ENCODE measurements around the gene RGS11. TPM values are rescaled to one million over a fixed set of nuclear protein-coding genes. Genes with fewer than 3 reads are reported as not detected.
"Not testable (repeated sequence)": the region's sequence is repeated elsewhere in the genome, so short reads cannot be mapped to it uniquely, and the experiment has no call there.

Gene RGS11
- total RNA-seq, 1 experiment from 2014 or later = not detected

GRCh38 chr16:268141-269053, 7.3 kb downstream of the RGS11 start:
- peak in 1 of 2 experiments; percentile 38 for DNase-seq (ENCODE audit: low read depth in 1 of 2, low spot score in 2 of 2)
- no peaks in the 10 kb centered on the region for H3K4me1 ChIP-seq (replicated peaks)
- H3K4me3 ChIP-seq = no peak overlapping the region
- H3K36me3 ChIP-seq = peaks cover 4% of the 10 kb centered on the region; the same call in 1 of the 2 replicates
- no peaks in the 10 kb centered on the region for H3K27me3 ChIP-seq (replicated peaks)
- H3K27ac ChIP-seq = no peak overlapping the region
- no peaks in the 10 kb centered on the region for H3K9me3 ChIP-seq (replicated peaks)

- not testable (repeated sequence) for H3K4me1 ChIP-seq (replicated peaks); H3K9me3 ChIP-seq (replicated peaks); H3K36me3 ChIP-seq; H3K4me3 ChIP-seq; H3K27me3 ChIP-seq (replicated peaks); DNase-seq (ENCODE audit: low read depth in 1 of 2, low spot score in 2 of 2); H3K27ac ChIP-seq
Measured at GRCh38 chr16:267562-267961, 8.2 kb downstream of the RGS11 start.

- Histone ChIP-seq H3K4me1 (replicated peaks) (no peaks in the 10 kb centered on the region), H3K4me3 (no peak overlapping the region), H3K27me3 (replicated peaks) (no peaks in the 10 kb centered on the region), H3K36me3 (peaks cover 4% of the 10 kb centered on the region; the same call in 1 of the 2 replicates), H3K9me3 (replicated peaks) (no peaks in the 10 kb centered on the region), H3K27ac (no peak overlapping the region)
- no peak for DNase-seq (ENCODE audit: low read depth in 1 of 2, low spot score in 2 of 2)
Measured at GRCh38 chr16:266258-267164, 9.2 kb downstream of the RGS11 start.

- peaks cover 4% of the 10 kb centered on the region; the same call in 1 of the 2 replicates for H3K36me3 ChIP-seq
- no peak for DNase-seq (ENCODE audit: low read depth in 1 of 2, low spot score in 2 of 2)
- H3K9me3 ChIP-seq (replicated peaks) = no peaks in the 10 kb centered on the region
- no peak overlapping the region for H3K27ac ChIP-seq
- no peaks in the 10 kb centered on the region for H3K27me3 ChIP-seq (replicated peaks)
- no peaks in the 10 kb centered on the region for H3K4me1 ChIP-seq (replicated peaks)
- no peak overlapping the region for H3K4me3 ChIP-seq
Measured at GRCh38 chr16:265711-266110, 10.0 kb downstream of the RGS11 start.

GRCh38 chr16:265002-265529, 10.7 kb downstream of the RGS11 start:
- no peaks in the 10 kb centered on the region for H3K4me1 ChIP-seq (replicated peaks)
- no peak for DNase-seq (ENCODE audit: low read depth in 1 of 2, low spot score in 2 of 2)
- H3K36me3 ChIP-seq = peaks cover 5% of the 10 kb centered on the region
- no peaks in the 10 kb centered on the region for H3K27me3 ChIP-seq (replicated peaks)
- H3K27ac ChIP-seq = no peak overlapping the region
- H3K9me3 ChIP-seq (replicated peaks) = no peaks in the 10 kb centered on the region
- H3K4me3 ChIP-seq = no peak overlapping the region

- no peak for DNase-seq (ENCODE audit: low read depth in 1 of 2, low spot score in 2 of 2)
- H3K27me3 ChIP-seq (replicated peaks) = no peaks in the 10 kb centered on the region
- H3K27ac ChIP-seq = no peak overlapping the region
- H3K36me3 ChIP-seq = peaks cover 7% of the 10 kb centered on the region
- no peaks in the 10 kb centered on the region for H3K4me1 ChIP-seq (replicated peaks)
- no peak overlapping the region for H3K4me3 ChIP-seq
- H3K9me3 ChIP-seq (replicated peaks) = no peaks in the 10 kb centered on the region
Measured at GRCh38 chr16:264440-264951, 11.2 kb downstream of the RGS11 start.

- no peaks in the 10 kb centered on the region for H3K27me3 ChIP-seq (replicated peaks)
- no peaks in the 10 kb centered on the region for H3K4me1 ChIP-seq (replicated peaks)
- DNase-seq (ENCODE audit: low read depth in 1 of 2, low spot score in 2 of 2) = no peak
- no peak overlapping the region for H3K4me3 ChIP-seq
- peaks cover 7% of the 10 kb centered on the region for H3K36me3 ChIP-seq
- no peak overlapping the region for H3K27ac ChIP-seq
- H3K9me3 ChIP-seq (replicated peaks) = no peaks in the 10 kb centered on the region
Measured at GRCh38 chr16:263944-264343, 11.8 kb downstream of the RGS11 start.

- H3K9me3 ChIP-seq (replicated peaks) = no peaks in the 10 kb centered on the region
- H3K4me3 ChIP-seq = no peak overlapping the region
- H3K4me1 ChIP-seq (replicated peaks) = no peaks in the 10 kb centered on the region
- no peak overlapping the region for H3K27ac ChIP-seq
- H3K36me3 ChIP-seq = peaks cover 7% of the 10 kb centered on the region
- no peak for DNase-seq (ENCODE audit: low read depth in 1 of 2, low spot score in 2 of 2)
- H3K27me3 ChIP-seq (replicated peaks) = no peaks in the 10 kb centered on the region
Measured at GRCh38 chr16:263182-263774, 12.5 kb downstream of the RGS11 start.

- peak in 1 of 2 experiments; percentile 45 for DNase-seq (ENCODE audit: low read depth in 1 of 2, low spot score in 2 of 2)
- no peaks in the 10 kb centered on the region for H3K9me3 ChIP-seq (replicated peaks)
- no peaks in the 10 kb centered on the region for H3K27me3 ChIP-seq (replicated peaks)
- H3K4me3 ChIP-seq = no peak overlapping the region
- H3K27ac ChIP-seq = no peak overlapping the region
- peaks cover 7% of the 10 kb centered on the region for H3K36me3 ChIP-seq
- no peaks in the 10 kb centered on the region for H3K4me1 ChIP-seq (replicated peaks)
Measured at GRCh38 chr16:262121-262745, 13.5 kb downstream of the RGS11 start.

- Histone ChIP-seq H3K4me1 (replicated peaks) (no peaks in the 10 kb centered on the region), H3K9me3 (replicated peaks) (no peaks in the 10 kb centered on the region), H3K36me3 (peaks cover 9% of the 10 kb centered on the region), H3K27ac (no peak overlapping the region), H3K4me3 (no peak overlapping the region), H3K27me3 (replicated peaks) (no peaks in the 10 kb centered on the region)
- no peak for DNase-seq (ENCODE audit: low read depth in 1 of 2, low spot score in 2 of 2)
Measured at GRCh38 chr16:261031-261691, 14.6 kb downstream of the RGS11 start.

- no peaks in the 10 kb centered on the region for H3K9me3 ChIP-seq (replicated peaks)
- peaks cover 13% of the 10 kb centered on the region for H3K36me3 ChIP-seq
- H3K4me1 ChIP-seq (replicated peaks) = no peaks in the 10 kb centered on the region
- H3K4me3 ChIP-seq = no peak overlapping the region
- H3K27me3 ChIP-seq (replicated peaks) = no peaks in the 10 kb centered on the region
- H3K27ac ChIP-seq = no peak overlapping the region
- DNase-seq (ENCODE audit: low read depth in 1 of 2, low spot score in 2 of 2) = no peak
Measured at GRCh38 chr16:260326-260725, 15.4 kb downstream of the RGS11 start.

- H3K4me1 ChIP-seq (replicated peaks) = no peaks in the 10 kb centered on the region
- H3K27me3 ChIP-seq (replicated peaks) = no peaks in the 10 kb centered on the region
- no peak overlapping the region for H3K4me3 ChIP-seq
- peaks cover 13% of the 10 kb centered on the region for H3K36me3 ChIP-seq
- no peaks in the 10 kb centered on the region for H3K9me3 ChIP-seq (replicated peaks)
- H3K27ac ChIP-seq = no peak overlapping the region
- no peak for DNase-seq (ENCODE audit: low read depth in 1 of 2, low spot score in 2 of 2)
Measured at GRCh38 chr16:259814-260253, 15.9 kb downstream of the RGS11 start.
